NCI-H2196 (cell line): ENCODE results near the gene LCMT1.
"Not testable (repeated sequence)": the region's sequence is repeated elsewhere in the genome, so short reads cannot be mapped to it uniquely, and the experiment has no call there.

ENCODE experiments used
- DNase-seq: peaks from one replicate; lab custom pipeline; 2025; ENCODE audit not compliant: unreplicated experiment; lab: John Stamatoyannopoulos, UW

Gene LCMT1

GRCh38 chr16:25111403-25112166, at the start of gene LCMT1:
TSS of gene LCMT1 (plus strand) at chr16:25111742. CDS start at chr16:25111884, 142 bp downstream.
- peak; percentile 98 for DNase-seq

- no peak for DNase-seq
Observed at GRCh38 chr16:25063102-25063501, 48.4 kb upstream of the LCMT1 start.

GRCh38 chr16:25063865-25064264, 47.7 kb upstream of the LCMT1 start:
- no peak for DNase-seq

DNA sequence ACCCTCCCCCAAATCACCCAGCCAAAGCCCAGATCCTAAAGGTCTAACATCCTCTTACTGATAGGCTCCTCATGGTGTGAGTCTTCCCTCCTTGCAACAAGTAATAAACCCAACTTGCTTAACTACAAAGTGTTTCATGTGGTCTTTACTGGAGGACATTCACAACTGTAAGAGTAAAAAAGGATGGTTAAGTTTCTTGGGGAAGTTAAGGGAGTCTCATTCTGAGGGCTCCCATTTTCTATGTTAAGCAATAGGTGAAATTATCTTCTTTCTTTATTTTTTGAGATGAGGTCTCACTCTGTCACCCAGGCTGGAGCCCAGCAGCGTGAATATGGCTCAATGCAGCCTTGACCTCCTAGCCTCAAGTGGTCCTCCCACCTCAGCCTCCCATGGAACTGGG, 47.3 kb upstream of the LCMT1 start:
- not testable (repeated sequence) for DNase-seq

GRCh38 chr16:25064937-25065336, 46.6 kb upstream of the LCMT1 start:
- DNase-seq, result no peak

- no peak for DNase-seq
Observed at GRCh38 chr16:25065899-25066298, 45.6 kb upstream of the LCMT1 start.

DNA sequence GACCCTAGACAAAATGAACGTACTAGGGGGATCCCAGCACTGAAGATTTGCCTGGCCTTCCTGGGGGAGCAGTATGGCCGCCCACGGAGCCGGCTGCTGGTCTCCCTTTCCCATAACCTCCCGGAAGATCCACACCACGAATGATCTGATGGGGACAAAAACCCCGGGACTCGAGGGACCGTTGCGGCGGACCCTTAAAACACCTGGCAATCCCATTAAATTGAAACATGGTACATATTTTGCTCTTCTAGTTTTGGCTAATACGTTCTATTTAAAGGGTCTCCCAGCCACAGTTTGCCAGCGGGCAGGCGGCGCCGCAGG, 45.2 kb upstream of the LCMT1 start:
- DNase-seq, result no peak

GRCh38 chr16:25066747-25067631, 44.6 kb upstream of the LCMT1 start:
- DNase-seq, result peak; percentile 71

GRCh38 chr16:25073854-25074253, 37.7 kb upstream of the LCMT1 start:
- DNase-seq, result no peak

DNA sequence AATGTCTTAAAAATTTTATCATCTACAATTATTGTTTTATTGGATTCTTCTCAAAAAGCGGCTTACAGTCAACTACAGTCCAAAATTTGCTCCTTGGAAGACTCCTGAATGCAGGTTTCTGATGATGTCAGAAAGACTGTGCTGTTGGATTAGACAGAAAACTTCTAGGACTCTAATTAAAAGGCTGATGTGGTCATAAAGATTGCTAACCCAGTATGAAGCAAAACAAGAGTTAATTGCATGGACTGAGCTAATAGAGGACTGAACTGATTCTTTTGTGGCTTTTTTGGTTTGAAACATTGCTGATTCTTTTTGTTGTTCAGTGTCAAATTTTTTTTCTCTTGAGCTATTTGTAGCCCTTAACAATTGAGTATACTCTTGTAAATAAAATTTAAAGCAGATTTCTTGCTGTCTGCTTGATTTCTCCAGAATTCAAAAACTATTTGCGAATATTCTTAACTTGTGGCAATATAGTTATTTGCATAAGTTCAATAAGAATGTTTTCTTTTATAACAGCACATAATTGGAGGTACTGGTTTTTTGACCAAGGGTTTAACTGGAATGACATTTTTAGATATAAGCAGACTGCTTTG, 33.1 kb upstream of the LCMT1 start:
- no peak for DNase-seq

DNA sequence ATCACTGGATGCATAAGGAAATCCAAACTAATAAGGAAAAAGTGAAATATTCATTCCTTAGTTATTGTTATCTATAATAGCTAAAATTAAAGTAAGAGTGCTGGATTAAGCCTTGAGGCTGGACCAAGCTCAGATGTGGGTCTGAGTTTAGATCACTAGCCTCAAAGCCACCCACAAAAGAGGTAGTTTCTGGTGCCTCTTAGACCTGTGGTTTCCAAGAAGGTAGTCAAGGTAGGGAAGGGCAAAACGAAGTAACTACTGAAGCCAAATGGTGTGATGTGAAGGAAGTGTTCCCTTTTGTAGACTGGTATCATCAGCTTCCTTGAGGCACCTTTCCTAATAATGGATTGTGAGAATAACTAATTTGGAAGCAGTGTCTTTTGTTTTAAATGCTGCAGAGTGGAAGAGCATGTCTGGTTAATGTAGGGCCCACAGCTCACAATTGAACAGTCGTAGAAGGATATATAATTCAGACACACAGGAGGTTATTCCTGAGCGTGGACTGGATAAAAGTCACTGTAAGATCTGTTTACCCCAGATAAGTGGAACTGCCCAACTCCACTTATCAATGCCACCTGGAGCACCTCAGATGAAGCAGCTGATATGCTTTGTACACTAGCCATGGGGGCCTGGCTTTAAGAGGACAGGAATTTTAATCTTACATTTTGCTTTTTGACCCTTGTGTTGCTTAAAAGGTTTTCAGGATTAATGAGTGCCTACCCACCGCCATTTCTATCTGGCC, 31.7 kb upstream of the LCMT1 start:
- no peak for DNase-seq

GRCh38 chr16:25080420-25081131, 31.0 kb upstream of the LCMT1 start:
- DNase-seq, result no peak

DNA sequence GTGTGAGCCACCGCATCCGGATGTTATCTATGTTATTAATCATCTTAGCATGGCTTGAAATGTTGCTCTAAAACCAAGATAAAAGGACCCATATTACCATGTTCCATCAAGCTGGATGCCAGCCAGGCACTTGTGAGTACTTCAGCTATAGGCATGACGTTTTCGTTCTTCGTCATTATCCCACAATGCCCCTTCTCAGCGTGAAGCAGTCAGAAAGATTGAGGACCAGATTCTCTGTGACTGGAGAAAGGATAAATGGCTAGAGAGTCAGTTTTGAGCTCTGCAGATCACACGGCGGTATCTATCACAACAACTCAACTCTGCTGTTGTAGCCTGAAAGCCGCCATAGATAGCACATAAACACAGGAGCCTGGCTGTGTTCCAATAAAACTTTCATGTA, 29.8 kb upstream of the LCMT1 start:
- DNase-seq, result no peak

GRCh38 chr16:25083065-25083464, 28.5 kb upstream of the LCMT1 start:
- DNase-seq, result no peak

DNA sequence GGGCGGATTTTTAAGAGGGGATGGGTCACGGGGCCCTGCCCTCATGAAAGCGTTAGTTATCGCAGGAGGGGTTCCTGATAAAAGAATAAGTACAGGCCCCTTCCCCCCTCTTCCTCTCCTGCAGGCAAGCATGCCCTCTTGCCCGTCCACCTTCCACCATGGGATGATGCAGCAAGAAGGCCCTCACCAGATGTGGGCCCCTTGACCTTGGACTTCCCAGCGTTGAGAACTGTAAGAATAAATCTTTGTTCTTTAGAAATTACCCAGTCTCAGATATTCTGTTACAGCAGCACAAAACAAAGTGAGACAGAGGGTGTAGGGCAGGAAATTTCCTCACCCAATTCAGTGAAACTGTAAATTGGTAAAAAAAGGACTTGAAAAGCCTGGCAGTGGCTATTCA, 27.8 kb upstream of the LCMT1 start:
- DNase-seq, result no peak

DNA sequence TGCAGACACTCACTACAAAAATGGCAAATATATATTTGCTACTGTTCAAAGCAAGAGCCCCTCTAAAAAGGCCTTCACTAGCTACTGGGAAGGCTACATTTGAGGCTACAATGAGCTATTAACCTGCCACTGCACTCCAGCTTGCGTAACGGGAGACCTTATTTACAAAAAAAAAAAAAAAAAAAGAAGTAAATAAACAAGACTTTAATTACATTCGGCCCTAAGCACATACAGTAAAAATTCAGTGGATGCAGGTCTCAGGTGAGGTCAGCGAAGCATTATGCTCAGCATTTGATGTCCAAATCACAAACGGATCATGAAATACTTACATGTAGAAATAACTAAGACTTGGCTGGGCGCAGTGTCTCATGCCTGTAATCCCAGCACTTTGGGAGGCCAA, 26.7 kb upstream of the LCMT1 start:
- DNase-seq, result no peak

DNA sequence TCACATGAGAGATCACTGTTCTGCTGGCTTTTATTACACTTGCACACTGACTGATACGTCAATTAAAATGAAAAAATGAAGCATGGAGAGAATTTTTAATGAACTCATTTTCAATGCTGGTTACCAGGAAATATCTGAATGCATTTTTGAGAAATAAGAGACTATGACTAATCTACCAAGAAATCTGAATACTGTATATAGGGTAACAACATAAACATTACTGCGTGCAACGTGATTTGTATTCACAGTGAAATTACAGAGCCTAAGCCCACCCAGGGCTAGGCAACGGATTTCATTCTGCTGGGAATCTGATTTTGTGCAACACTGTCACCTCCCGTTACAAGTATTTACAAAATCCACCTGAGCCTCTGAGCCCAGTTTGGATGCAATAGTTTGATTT, 23.8 kb upstream of the LCMT1 start:
- DNase-seq, result no peak

GRCh38 chr16:25089351-25089750, 22.2 kb upstream of the LCMT1 start:
- DNase-seq, result no peak

DNA sequence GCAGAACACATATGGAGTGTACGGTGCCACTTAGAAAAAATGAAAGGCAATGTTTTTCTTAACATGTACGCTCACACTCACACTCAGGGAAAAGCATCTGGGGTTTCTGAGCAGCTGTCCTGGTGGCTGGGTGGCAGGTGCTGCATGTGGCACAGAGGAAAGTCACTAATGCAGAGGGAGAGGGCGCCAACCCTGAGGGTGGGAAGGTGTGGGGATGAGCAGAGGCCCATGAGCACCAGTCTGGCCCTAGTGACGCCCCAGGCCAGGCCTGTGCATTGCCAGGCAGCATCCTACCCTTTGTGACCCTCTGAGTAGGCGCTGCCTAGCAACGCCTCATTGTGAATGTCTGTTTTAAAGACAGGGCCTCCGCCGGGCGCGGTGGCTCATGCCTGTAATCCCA, 19.1 kb upstream of the LCMT1 start:
- DNase-seq, result no peak

DNA sequence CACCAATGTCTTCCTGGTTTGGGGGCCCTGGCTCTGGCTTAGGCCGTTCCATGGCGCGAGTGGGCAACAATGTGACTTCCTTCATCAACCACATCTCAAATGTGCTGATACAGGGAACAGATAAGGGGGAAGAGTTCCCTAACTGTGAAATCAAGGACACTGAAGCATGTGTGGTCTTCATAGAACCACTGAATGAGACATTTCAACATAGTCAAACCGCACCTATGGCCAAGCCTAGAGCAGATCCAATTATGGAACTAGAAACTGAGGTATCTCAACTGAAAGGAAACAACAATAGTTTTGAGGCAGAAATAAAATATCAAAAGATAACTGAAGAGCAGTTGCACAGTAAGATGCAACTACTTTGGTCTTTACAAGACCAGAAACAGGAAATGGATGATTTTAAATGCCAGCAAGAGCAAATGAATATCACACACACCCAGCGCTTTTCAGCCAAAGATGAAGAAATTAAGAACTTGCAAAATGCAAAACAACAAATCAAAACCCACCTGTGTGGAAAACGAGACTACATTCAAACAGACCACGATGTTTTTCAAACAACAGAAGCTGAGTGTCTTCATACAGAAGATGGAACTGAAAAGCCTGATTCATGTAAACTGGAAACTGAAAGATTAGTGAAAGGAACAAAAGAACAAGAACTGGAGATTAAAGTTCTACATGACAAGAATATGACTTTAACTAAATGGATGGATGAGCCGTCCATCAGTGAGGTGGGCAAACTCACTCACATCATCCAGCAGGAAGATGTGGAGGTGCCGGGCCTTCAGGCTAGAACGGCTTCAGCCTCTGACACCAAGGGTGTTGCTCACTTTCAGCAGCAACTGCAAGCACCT, 18.1 kb upstream of the LCMT1 start:
- DNase-seq, result no peak
